ENCODE data around the gene LSM8. TPM values are rescaled to one million over a fixed set of nuclear protein-coding genes. Genes with fewer than 3 reads are reported as not detected.

LSM8 gene
- total and polyA plus RNA-seq, 2 experiments from 2014 or later, result 95.4 to 100 TPM

- no peaks in the 10 kb centered on the region for H3K36me3 Mint-ChIP-seq (ENCODE audit: low read depth)
- H3K9me3 Mint-ChIP-seq, result no peaks in the 10 kb centered on the region
- H3K4me3 ChIP-seq, result no peak overlapping the region
- H3K4me3 Mint-ChIP-seq, result no peak overlapping the region
- H3K27me3 ChIP-seq (ENCODE audit: insufficient read depth), result no peaks in the 10 kb centered on the region
- no peaks in the 10 kb centered on the region for H3K4me1 Mint-ChIP-seq
- no peak for DNase-seq (ENCODE audit: low spot score)
- no peak overlapping the region for H3K27ac ChIP-seq (ENCODE audit: low read depth)
- no peaks in the 10 kb centered on the region for H3K36me3 ChIP-seq (ENCODE audit: insufficient read depth)
- H3K79me2 ChIP-seq (replicated peaks; ENCODE audit: insufficient read depth), result no peaks in the 10 kb centered on the region
- no peaks in the 10 kb centered on the region for H3F3A ChIP-seq (replicated peaks; ENCODE audit: low read depth)
- H3K4me1 ChIP-seq (ENCODE audit: insufficient read depth), result no peaks in the 10 kb centered on the region
- H3K27me3 Mint-ChIP-seq (ENCODE audit: insufficient read depth, low read depth, poor library complexity), result no peaks in the 10 kb centered on the region
- no peak for ATAC-seq
- H3K4me2 ChIP-seq, result no peak overlapping the region
- H3K9me2 ChIP-seq (ENCODE audit: insufficient read depth), result no peaks in the 10 kb centered on the region
- TF ChIP-seq EZH2 (IDR thresholded peaks at IDR 0.05; ENCODE audit: low read depth, unreplicated experiment) (no peak), ETS1 (IDR thresholded peaks at IDR 0.05) (no peak), ZNF331 (CRISPR knock-in tag; IDR thresholded peaks at IDR 0.05; ENCODE audit: low read depth) (no peak), CTCF (conservative IDR thresholded peaks at IDR 0.05; ENCODE audit: low read depth in 2 of 2) (no peak), ZNF114 (CRISPR knock-in tag; IDR thresholded peaks at IDR 0.05) (no peak)
- no peak overlapping the region for H2AFZ ChIP-seq
- H3K27ac Mint-ChIP-seq, result no peak overlapping the region
- H4K20me1 ChIP-seq (replicated peaks; ENCODE audit: insufficient read depth), result no peaks in the 10 kb centered on the region
Measured at GRCh38 chr7:118220583-118220982, 36.6 kb downstream of the LSM8 start.

GRCh38 chr7:118222591-118222990, 38.6 kb downstream of the LSM8 start:
- ATAC-seq, result no peak
- no peaks in the 10 kb centered on the region for H4K20me1 ChIP-seq (replicated peaks; ENCODE audit: insufficient read depth)
- H2AFZ ChIP-seq, result no peak overlapping the region
- H3F3A ChIP-seq (replicated peaks; ENCODE audit: low read depth), result no peaks in the 10 kb centered on the region
- no peak overlapping the region for H3K4me3 Mint-ChIP-seq
- no peaks in the 10 kb centered on the region for H3K27me3 ChIP-seq (ENCODE audit: insufficient read depth)
- no peaks in the 10 kb centered on the region for H3K36me3 Mint-ChIP-seq (ENCODE audit: low read depth)
- no peaks in the 10 kb centered on the region for H3K36me3 ChIP-seq (ENCODE audit: insufficient read depth)
- no peaks in the 10 kb centered on the region for H3K4me1 ChIP-seq (ENCODE audit: insufficient read depth)
- no peaks in the 10 kb centered on the region for H3K27me3 Mint-ChIP-seq (ENCODE audit: insufficient read depth, low read depth, poor library complexity)
- H3K4me1 Mint-ChIP-seq, result no peaks in the 10 kb centered on the region
- no peak overlapping the region for H3K4me3 ChIP-seq
- no peaks in the 10 kb centered on the region for H3K79me2 ChIP-seq (replicated peaks; ENCODE audit: insufficient read depth)
- H3K9me3 Mint-ChIP-seq, result no peaks in the 10 kb centered on the region
- DNase-seq (ENCODE audit: low spot score), result no peak
- no peak overlapping the region for H3K4me2 ChIP-seq
- H3K9me2 ChIP-seq (ENCODE audit: insufficient read depth), result no peaks in the 10 kb centered on the region
- no peak overlapping the region for H3K27ac ChIP-seq (ENCODE audit: low read depth)
- no peak overlapping the region for H3K27ac Mint-ChIP-seq
- TF ChIP-seq POLR2AphosphoS5 (IDR thresholded peaks at IDR 0.05; ENCODE audit: low read depth) (no peak), CTCF (conservative IDR thresholded peaks at IDR 0.05; ENCODE audit: low read depth in 2 of 2) (no peak), STAT1 (IDR thresholded peaks at IDR 0.05; ENCODE audit: unreplicated experiment) (no peak), REST (IDR thresholded peaks at IDR 0.05; ENCODE audit: unreplicated experiment) (no peak), ETS1 (IDR thresholded peaks at IDR 0.05) (no peak)
